Memory B cell (primary cell): ENCODE results near the gene ENPP5.
A peak's percentile ranks its signal among the peaks of the same experiment; 100 is the strongest.

Experiments
- ATAC-seq: fragments of 150-1000 bp; cut with Tn5 transposase; 2 replicates; pipeline ENCODE4 v1.10.0; 2021; ENCODE audit warnings: low read depth, mild to moderate bottlenecking, moderate library complexity
- DNase-seq, 2 donors: peaks; one replicate each; pipeline ENCODE4 v3.0.0; 2022; ENCODE audit warnings: low spot score in 2 of 2
- H3K27ac Mint-ChIP-seq: one replicate; pipeline ENCODE4 v1.8.0; 2022; ENCODE audit warnings: mild to moderate bottlenecking, moderate library complexity, mixed read lengths
- H3K27me3 Mint-ChIP-seq: one replicate; pipeline ENCODE4 v1.8.0; 2022; ENCODE audit warnings: mixed read lengths
- H3K36me3 Mint-ChIP-seq: one replicate; pipeline ENCODE4 v1.8.0; 2022; ENCODE audit warnings: mild to moderate bottlenecking, mixed read lengths
- H3K4me1 Mint-ChIP-seq: one replicate; pipeline ENCODE4 v1.8.0; 2022; ENCODE audit warnings: mixed read lengths
- H3K4me3 Mint-ChIP-seq: one replicate; pipeline ENCODE4 v1.8.0; 2022; ENCODE audit warnings: mild to moderate bottlenecking, moderate library complexity, mixed read lengths
- H3K9me3 Mint-ChIP-seq: one replicate; pipeline ENCODE4 v1.8.0; 2022; ENCODE audit warnings: mixed read lengths

Gene ENPP5, protein sequence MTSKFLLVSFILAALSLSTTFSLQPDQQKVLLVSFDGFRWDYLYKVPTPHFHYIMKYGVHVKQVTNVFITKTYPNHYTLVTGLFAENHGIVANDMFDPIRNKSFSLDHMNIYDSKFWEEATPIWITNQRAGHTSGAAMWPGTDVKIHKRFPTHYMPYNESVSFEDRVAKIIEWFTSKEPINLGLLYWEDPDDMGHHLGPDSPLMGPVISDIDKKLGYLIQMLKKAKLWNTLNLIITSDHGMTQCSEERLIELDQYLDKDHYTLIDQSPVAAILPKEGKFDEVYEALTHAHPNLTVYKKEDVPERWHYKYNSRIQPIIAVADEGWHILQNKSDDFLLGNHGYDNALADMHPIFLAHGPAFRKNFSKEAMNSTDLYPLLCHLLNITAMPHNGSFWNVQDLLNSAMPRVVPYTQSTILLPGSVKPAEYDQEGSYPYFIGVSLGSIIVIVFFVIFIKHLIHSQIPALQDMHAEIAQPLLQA

DNA sequence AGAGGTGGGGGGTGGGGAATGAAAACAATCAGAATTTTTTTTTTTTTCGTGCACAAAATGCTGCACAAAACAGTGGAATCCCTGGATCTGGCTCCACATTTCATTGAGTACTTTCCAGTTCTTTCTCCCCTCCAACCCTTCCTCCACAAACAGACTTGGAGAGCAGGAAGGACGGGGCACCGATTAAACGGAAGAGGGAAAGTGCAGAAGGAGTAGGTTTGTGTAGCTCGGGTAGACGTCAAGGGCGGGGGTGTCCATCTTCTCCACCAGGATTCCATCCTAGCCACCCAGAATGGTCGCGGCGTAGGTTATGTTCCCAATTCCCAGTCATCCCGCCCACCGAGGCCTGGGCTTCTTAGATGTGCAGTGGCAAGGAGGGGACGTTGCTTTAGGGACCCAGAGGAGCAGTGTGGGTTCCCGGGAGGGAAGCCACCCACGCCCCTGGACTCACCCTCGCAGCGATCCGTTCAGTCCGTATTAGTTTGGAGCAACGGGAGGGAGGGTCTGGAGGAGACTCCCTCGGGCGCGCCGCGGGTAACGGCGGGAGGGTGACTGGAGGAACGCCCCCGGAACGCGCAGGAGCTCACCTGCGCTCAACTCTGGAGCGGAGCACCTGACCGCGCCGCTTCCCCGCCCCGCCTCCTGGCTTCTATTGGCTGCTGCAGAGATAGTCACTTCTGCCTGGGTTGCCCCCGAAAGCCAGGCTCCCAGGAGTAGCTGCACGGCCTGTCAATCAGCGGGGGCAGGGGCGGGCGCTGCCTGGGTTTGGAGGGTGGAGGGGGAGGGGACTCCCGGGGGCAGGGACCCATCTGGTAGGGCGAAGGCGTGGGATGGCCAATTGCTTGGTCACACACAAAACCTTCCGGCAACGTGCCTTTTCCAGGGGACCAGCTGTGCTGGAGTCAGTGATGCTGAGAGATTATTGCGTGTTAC, at the start of gene ENPP5:
ENPP5 (minus strand) TSS at position 624 of the 933 bp plus-strand sequence. CDS start 2,718 bp downstream, outside the sequence.
- Mint-ChIP-seq H3K27ac (peak within 1 kb of the TSS; percentile 74), H3K4me1 (peaks cover 8% of the 10 kb centered on the region), H3K27me3 (no peaks in the 10 kb centered on the region), H3K4me3 (peak within 1 kb of the TSS; percentile 89), H3K36me3 (no peaks in the 10 kb centered on the region), H3K9me3 (no peaks in the 10 kb centered on the region)
- peak; percentile 53 to 64 for DNase-seq
- peak; percentile 100 for ATAC-seq

DNA sequence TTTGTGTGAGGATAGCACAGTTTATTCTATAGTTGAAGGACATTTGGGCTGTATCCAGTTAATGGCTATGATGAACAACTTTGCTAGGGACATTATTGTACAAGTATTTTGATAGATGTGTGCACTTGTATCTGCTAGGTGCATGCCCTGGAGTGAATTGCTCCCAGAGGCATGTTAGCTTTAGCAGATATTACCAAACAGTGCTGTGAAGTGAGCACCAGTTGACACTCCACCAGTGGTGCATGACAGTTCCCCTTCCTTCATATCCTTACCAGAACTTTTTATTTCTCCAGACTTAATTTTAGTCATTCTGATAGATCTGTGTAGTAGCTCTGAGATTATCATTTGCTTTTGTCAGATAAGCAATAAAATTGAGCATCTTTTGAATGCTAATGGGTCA, 48.9 kb upstream of the ENPP5 start:
- DNase-seq (no peak), ATAC-seq (no peak)
- Mint-ChIP-seq H3K4me1 (peaks cover 31% of the 10 kb centered on the region), H3K27ac (peak overlapping the region; percentile 19), H3K36me3 (no peaks in the 10 kb centered on the region), H3K27me3 (no peaks in the 10 kb centered on the region), H3K9me3 (no peaks in the 10 kb centered on the region), H3K4me3 (no peak overlapping the region)

DNA sequence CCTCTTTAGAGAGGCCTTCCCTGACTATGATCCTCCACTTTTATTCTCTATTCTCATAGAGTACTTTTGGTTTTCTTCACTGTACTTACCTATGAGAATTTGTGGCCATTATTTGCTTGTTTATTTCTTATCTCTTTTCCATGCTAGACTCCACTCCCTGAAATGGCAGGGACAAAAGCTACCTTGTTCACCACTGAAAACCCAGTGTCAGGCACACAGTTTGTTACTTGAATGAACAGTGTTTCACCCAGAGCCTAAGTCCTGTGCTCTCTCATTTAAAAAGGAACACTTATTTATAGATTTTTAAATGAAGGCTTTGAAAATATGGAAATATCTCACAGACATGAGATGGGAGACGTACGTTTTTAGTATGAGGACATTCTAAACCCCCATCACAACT, 47.7 kb upstream of the ENPP5 start:
- no peak for ATAC-seq
- DNase-seq, result no peak
- Mint-ChIP-seq H3K27ac (peak overlapping the region; percentile 48), H3K27me3 (no peaks in the 10 kb centered on the region), H3K4me1 (peaks cover 31% of the 10 kb centered on the region), H3K4me3 (no peak overlapping the region), H3K9me3 (no peaks in the 10 kb centered on the region), H3K36me3 (no peaks in the 10 kb centered on the region)

DNA sequence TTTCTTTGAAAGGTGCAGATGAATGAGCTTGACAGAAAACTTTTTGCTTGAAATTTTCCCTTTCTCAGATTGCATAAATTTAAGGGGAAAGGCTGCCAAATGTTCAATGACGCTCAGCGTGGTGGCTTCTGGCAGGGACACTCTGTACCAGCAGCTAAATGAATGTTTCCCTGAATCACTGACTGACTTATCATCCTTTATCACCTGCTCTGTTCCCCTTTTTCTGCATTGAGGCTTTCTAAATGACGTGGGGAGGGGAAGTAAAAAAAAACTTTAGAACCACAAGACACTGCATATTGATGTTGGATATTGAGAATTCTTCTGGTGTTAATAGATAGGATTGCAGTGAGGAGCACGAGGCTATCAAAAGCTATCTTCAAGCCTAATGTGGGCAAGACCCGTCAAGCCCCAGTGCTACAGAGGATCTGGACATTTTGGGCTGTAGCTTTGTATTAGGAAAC, 46.9 kb upstream of the ENPP5 start:
- H3K27ac Mint-ChIP-seq, result peak overlapping the region; percentile 48
- no peaks in the 10 kb centered on the region for H3K36me3 Mint-ChIP-seq
- peaks cover 31% of the 10 kb centered on the region for H3K4me1 Mint-ChIP-seq
- no peak overlapping the region for H3K4me3 Mint-ChIP-seq
- H3K27me3 Mint-ChIP-seq, result no peaks in the 10 kb centered on the region
- DNase-seq (peak in 1 of 2 donors; percentile 36), ATAC-seq (peak; percentile 81)
- no peaks in the 10 kb centered on the region for H3K9me3 Mint-ChIP-seq

DNA sequence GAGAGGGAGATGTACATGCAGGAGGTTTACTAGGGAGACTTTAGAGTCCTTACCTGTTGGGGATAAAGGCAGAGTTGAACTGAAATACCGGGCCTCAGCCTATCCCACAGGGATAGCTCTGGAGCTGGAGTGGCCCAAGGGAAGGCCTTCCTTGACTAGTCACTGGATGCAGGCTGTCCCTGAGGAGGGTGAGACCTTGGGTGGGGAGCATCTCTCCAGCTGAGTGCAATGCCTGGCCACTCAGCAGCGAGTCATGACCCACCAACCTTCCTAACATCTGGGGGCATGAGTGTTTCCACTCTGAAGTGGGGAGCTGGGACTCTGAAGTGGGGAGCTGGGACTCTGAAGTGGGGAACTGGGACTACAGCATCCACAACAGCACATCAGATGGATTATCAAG, 46.1 kb upstream of the ENPP5 start:
- Mint-ChIP-seq H3K4me3 (no peak overlapping the region), H3K9me3 (no peaks in the 10 kb centered on the region), H3K27me3 (no peaks in the 10 kb centered on the region), H3K27ac (no peak overlapping the region), H3K36me3 (no peaks in the 10 kb centered on the region), H3K4me1 (peaks cover 31% of the 10 kb centered on the region)
- DNase-seq (no peak), ATAC-seq (no peak)

DNA sequence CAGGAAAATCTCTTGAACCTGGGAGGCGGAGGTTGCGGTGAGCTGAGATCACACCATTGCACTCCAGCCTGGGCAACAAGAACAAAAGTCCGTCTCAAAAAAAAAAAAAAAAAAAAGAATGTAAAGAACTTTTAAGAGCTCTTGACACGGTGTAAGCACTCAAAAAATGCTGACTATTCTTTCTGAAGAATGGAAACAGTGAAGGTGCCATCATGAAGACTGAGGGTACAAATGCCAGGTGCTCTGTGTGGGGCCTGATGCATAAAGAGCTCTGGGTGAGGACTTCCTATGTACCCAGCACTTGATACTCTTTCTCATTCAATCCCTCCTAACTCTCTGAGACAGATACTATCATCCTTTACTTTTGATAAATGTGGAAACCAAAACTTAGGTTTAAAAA, 45.0 kb upstream of the ENPP5 start:
- no peak overlapping the region for H3K4me3 Mint-ChIP-seq
- DNase-seq, result no peak
- peaks cover 30% of the 10 kb centered on the region for H3K4me1 Mint-ChIP-seq
- H3K27ac Mint-ChIP-seq, result no peak overlapping the region
- no peaks in the 10 kb centered on the region for H3K36me3 Mint-ChIP-seq
- ATAC-seq, result no peak
- H3K27me3 Mint-ChIP-seq, result no peaks in the 10 kb centered on the region
- peaks cover 2% of the 10 kb centered on the region for H3K9me3 Mint-ChIP-seq

DNA sequence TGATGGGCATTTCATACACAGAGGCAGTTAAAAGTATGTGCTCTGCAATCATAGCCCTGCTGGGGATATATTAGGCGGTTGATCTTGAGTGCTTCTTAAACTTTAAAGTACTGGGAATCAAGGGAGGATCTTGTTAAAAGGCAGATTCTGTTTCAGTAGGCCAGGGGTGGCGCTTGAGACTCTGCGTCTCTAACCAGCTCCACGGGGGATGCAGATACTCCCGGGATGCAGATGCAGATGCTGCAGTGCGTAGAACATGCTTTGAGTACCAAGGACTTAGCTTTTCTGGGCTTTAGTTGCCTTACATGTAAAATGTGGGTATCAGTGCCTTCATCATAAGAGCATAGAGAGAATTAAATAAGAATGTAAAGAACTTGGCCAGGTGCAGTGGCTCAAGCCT, 44.4 kb upstream of the ENPP5 start:
- H3K4me3 Mint-ChIP-seq, result no peak overlapping the region
- peaks cover 24% of the 10 kb centered on the region for H3K4me1 Mint-ChIP-seq
- no peak for ATAC-seq
- H3K36me3 Mint-ChIP-seq, result no peaks in the 10 kb centered on the region
- no peak overlapping the region for H3K27ac Mint-ChIP-seq
- no peaks in the 10 kb centered on the region for H3K27me3 Mint-ChIP-seq
- peaks cover 6% of the 10 kb centered on the region for H3K9me3 Mint-ChIP-seq
- no peak for DNase-seq

DNA sequence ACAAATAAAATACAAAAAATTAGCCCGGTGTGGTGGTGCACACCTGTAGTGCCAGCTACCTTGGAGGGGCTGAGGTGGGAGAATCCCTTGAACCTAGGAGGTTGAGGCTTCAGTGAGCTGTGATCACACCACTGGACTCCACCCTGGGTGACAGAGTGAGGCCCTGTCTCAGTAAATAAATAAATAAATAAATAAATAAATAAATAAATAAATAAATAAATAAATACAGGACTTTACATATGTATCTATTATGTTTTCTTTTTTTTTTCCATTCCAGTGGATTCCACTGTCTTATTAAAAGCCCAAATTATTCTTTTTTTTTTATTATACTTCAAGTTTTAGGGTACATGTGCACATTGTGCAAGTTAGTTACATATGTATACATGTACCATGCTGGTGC, 41.1 kb upstream of the ENPP5 start:
- Mint-ChIP-seq H3K9me3 (peaks cover 12% of the 10 kb centered on the region), H3K36me3 (peaks cover 2% of the 10 kb centered on the region), H3K4me3 (no peak overlapping the region), H3K27ac (no peak overlapping the region), H3K27me3 (no peaks in the 10 kb centered on the region), H3K4me1 (no peaks in the 10 kb centered on the region)
- no peak for ATAC-seq
- DNase-seq, result no peak

DNA sequence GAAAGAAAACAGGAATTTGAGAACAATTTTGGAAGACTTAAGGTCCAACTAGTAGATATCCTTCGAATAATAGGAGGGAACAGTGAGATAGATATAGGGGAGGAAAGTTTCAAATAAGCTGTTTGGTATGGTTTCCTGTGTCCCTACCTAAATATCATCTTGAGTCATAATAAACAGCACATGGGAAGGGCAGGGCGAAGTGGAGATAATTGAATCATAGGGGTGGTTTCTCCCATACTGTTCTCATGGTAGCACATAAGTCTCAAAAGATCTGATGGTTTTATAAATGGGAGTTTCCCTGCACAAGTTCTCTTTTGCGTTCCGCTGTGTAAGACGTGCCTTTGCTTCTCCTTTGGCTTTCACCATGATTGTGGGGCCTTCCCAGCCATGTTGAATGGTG, 39.5 kb upstream of the ENPP5 start:
- DNase-seq, result no peak
- no peaks in the 10 kb centered on the region for H3K4me1 Mint-ChIP-seq
- no peak overlapping the region for H3K4me3 Mint-ChIP-seq
- H3K27ac Mint-ChIP-seq, result no peak overlapping the region
- no peak for ATAC-seq
- H3K36me3 Mint-ChIP-seq, result peaks cover 2% of the 10 kb centered on the region
- H3K27me3 Mint-ChIP-seq, result peaks cover 3% of the 10 kb centered on the region
- peaks cover 12% of the 10 kb centered on the region for H3K9me3 Mint-ChIP-seq

DNA sequence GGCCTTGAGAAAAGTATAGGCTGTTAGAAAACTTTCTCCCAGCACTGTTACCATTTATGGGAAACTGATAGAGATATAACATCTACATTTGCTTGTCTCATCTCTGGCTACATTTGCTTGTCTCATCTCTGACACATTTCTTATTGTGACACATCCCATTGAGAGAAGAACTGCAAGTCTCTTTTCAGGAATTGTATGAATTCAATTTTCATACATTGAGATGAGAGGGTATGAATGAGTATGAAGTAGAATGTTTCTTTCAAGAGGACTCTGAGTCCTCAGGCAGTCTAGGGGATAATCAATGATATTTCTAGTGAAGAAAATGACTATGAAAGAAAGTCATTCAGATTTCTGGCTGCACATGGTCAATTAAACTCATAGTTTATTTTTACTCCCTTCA, 37.5 kb upstream of the ENPP5 start:
- peaks cover 2% of the 10 kb centered on the region for H3K36me3 Mint-ChIP-seq
- ATAC-seq (no peak), DNase-seq (no peak)
- H3K4me3 Mint-ChIP-seq, result no peak overlapping the region
- H3K4me1 Mint-ChIP-seq, result no peaks in the 10 kb centered on the region
- peaks cover 12% of the 10 kb centered on the region for H3K9me3 Mint-ChIP-seq
- peaks cover 3% of the 10 kb centered on the region for H3K27me3 Mint-ChIP-seq
- no peak overlapping the region for H3K27ac Mint-ChIP-seq

DNA sequence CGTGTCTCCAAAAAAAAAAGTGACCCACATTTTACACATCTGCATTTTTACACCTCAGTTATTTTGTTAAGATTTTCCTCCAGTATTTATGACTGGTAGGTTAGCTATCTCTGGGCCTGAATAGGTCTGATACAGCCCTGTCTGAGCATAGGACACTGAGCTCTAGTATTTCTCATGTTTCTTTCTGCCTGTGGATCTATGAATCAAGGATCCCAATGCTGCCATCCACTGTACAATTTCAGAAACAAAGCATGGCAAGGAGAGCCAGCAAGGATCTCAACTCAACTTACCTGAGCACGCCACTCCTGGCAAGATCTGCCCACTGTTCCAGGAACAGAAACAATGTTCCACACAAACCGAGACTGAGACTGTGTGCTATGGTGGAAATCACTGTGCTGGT, 36.4 kb upstream of the ENPP5 start:
- Mint-ChIP-seq H3K27me3 (peaks cover 3% of the 10 kb centered on the region), H3K4me1 (no peaks in the 10 kb centered on the region)

DNA sequence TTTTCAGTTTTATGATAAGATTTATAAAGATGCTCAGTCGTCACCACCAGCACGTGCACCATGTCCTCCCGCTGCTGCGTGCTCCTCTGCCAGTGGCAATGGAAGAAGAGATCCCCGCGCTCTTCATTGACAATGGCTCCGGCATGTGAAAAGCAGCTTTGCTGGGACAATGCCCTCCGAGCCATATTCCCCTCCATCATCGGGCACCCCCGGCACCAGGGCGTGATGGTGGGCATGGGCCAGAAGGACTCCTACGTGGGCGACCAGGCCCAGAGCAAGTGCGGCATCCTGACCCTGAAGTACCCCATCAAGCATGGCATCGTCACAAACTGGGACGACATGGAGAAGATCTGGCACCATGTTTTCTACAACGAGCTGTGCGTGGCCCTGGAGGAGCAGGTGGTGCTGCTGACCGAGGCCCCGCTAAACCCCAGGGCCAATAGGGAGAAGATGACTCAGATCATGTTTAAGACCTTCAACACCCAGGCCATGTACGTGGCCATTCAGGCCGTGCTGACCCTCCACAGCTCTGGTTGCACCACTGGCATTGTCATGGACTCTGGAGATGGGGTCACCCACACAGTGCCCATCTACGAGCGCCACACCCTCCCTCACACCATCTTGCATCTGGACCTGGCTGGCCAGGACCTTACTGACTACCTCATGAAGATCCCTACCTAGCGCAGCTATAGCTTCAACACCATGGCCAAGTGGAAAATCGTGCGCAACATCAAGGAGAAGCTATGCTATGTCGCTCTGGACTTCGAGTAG, 34.3 kb upstream of the ENPP5 start:
- DNase-seq (no peak), ATAC-seq (no peak)
- Mint-ChIP-seq H3K9me3 (peaks cover 4% of the 10 kb centered on the region), H3K36me3 (peaks cover 2% of the 10 kb centered on the region), H3K4me1 (no peaks in the 10 kb centered on the region), H3K4me3 (no peak overlapping the region), H3K27ac (no peak overlapping the region), H3K27me3 (peaks cover 5% of the 10 kb centered on the region)

More for the DNA sequence above, 36.4 kb upstream of the ENPP5 start:
- no peak for ATAC-seq
- peaks cover 12% of the 10 kb centered on the region for H3K9me3 Mint-ChIP-seq
- no peak overlapping the region for H3K4me3 Mint-ChIP-seq
- H3K27ac Mint-ChIP-seq, result no peak overlapping the region
- H3K36me3 Mint-ChIP-seq, result peaks cover 2% of the 10 kb centered on the region
- DNase-seq, result no peak

DNA sequence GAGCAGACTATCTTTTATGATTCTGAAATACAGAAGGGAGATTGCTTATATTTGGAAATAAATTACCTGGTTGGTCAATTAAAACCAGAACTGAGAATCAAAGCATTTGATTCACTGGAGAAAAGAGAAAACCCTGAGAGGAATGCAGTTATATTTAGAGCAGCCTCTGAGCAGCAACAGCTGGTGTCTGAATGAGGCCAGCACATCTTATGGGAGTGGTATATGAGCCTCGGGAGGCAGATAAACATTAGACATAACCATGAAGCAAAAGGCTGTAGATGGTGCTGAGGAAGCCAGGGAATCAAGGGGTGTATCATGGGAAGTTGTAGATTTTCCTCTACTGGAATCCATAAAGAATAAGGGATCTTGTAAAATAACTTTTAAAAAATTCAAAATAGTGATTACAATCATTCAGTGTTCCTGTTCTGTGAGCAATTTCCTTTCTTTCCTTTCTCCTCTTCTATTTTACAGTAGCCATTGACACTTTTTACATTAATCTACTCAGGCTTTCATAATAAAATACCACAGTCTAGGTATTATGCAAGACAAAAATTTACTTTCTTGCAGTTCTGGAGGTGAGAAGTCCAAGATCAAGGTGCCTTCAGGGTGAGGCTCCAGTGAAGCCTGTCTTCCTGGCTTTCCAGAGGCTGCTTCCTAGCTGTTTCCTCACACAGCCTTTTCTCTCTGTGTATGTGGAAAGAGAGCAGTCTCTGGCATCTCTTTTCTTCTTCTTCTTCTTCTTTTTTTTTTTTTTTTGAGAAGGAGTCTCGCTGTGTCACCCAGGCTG, 32.8 kb upstream of the ENPP5 start:
- no peak overlapping the region for H3K27ac Mint-ChIP-seq
- ATAC-seq (no peak), DNase-seq (no peak)
- peaks cover 5% of the 10 kb centered on the region for H3K27me3 Mint-ChIP-seq
- H3K36me3 Mint-ChIP-seq, result no peaks in the 10 kb centered on the region
- no peaks in the 10 kb centered on the region for H3K4me1 Mint-ChIP-seq
- no peaks in the 10 kb centered on the region for H3K9me3 Mint-ChIP-seq
- H3K4me3 Mint-ChIP-seq, result no peak overlapping the region
